Left ventricle myocardium inferior (tissue), 1 donor: ENCODE results near the gene PDE11A. TPM values are rescaled to one million over a fixed set of nuclear protein-coding genes. Genes with fewer than 3 reads are reported as not detected.

Experiments
- DNase-seq: peaks from one replicate; pipeline ENCODE4 v3.0.0-alpha.2; 2020
- H3K27ac ChIP-seq: fragments of 200-600 bp; replicated peaks from 2 replicates; pipeline ENCODE4 v1.8.0; 2021
- H3K27me3 ChIP-seq: fragments of 200-600 bp; 2 replicates; pipeline ENCODE4 v1.8.0; 2021; ENCODE audit warnings: low read depth
- H3K36me3 ChIP-seq: fragments of 200-600 bp; 2 replicates; pipeline ENCODE4 v1.8.0; 2021
- H3K4me1 ChIP-seq: fragments of 200-600 bp; 2 replicates; pipeline ENCODE4 v1.8.0; 2021
- H3K4me3 ChIP-seq: fragments of 200-600 bp; 2 replicates; pipeline ENCODE4 v1.8.0; 2021; ENCODE audit warnings: mild to moderate bottlenecking, moderate library complexity
- H3K9me3 ChIP-seq: fragments of 200-600 bp; replicated peaks from 2 replicates; pipeline ENCODE4 v1.8.0; 2021
- CTCF ChIP-seq: fragments of 200-600 bp; IDR thresholded peaks from 2 replicates; pipeline ENCODE4 v1.8.0; 2021; ENCODE audit warnings: antibody characterized with exemption, mild to moderate bottlenecking, borderline replicate concordance
- intact Hi-C: fragments of 100-400 bp; cut with micrococcal nuclease; formaldehyde crosslinking; loops from one replicate; pipeline ENCODE4 v1.11.0; 2022
- total RNA-seq: library from RNA; stranded (reverse); fragmentation: NEBNext Ultra II Directional; extraction: Animal tissue kit (Norgen Biotek cat#: 25700); gene quantifications from one replicate; pipeline ENCODE4 v1.2.1, GENCODE V29; 2021
- donor health status: DM: no; HTN: yes; CAD: no; lungs with severe emphysema.

Gene PDE11A
- total RNA-seq, 1 donor from 2014 or later, result 2.5 TPM

- Histone ChIP-seq H3K4me3 (no peak overlapping the region), H3K4me1 (no peaks in the 10 kb centered on the region), H3K27me3 (no peaks in the 10 kb centered on the region), H3K9me3 (no peaks in the 10 kb centered on the region), H3K27ac (no peak overlapping the region), H3K36me3 (no peaks in the 10 kb centered on the region)
- intact Hi-C loops, result no loop called here
- no peak for TF ChIP-seq CTCF
- no peak for DNase-seq
Measured at GRCh38 chr2:178006710-178007109, 65.9 kb downstream of the PDE11A start.

GRCh38 chr2:178005756-178006155, 66.8 kb downstream of the PDE11A start:
- no peak for TF ChIP-seq CTCF
- Histone ChIP-seq H3K27me3 (no peaks in the 10 kb centered on the region), H3K36me3 (no peaks in the 10 kb centered on the region), H3K4me1 (no peaks in the 10 kb centered on the region), H3K27ac (no peak overlapping the region), H3K4me3 (no peak overlapping the region), H3K9me3 (no peaks in the 10 kb centered on the region)
- intact Hi-C loops, result no loop called here
- DNase-seq, result no peak

- intact Hi-C loops, result no loop called here
- no peak overlapping the region for H3K4me3 ChIP-seq
- no peaks in the 10 kb centered on the region for H3K27me3 ChIP-seq
Measured at GRCh38 chr2:178002038-178002437, 70.5 kb downstream of the PDE11A start.

GRCh38 chr2:177998996-177999395, 73.6 kb downstream of the PDE11A start:
- Histone ChIP-seq H3K27ac (no peak overlapping the region), H3K4me3 (no peak overlapping the region), H3K4me1 (no peaks in the 10 kb centered on the region), H3K27me3 (peaks cover 3% of the 10 kb centered on the region), H3K9me3 (no peaks in the 10 kb centered on the region), H3K36me3 (no peaks in the 10 kb centered on the region)
- TF ChIP-seq CTCF, result no peak
- DNase-seq, result no peak
- intact Hi-C loops, result no loop called here

More at GRCh38 chr2:178002038-178002437, 70.5 kb downstream of the PDE11A start:
- Histone ChIP-seq H3K9me3 (no peaks in the 10 kb centered on the region), H3K36me3 (no peaks in the 10 kb centered on the region), H3K27ac (no peak overlapping the region), H3K4me1 (no peaks in the 10 kb centered on the region)
- no peak for DNase-seq
- TF ChIP-seq CTCF, result no peak

GRCh38 chr2:177998006-177998405, 74.6 kb downstream of the PDE11A start:
- Histone ChIP-seq H3K27ac (no peak overlapping the region), H3K4me1 (no peaks in the 10 kb centered on the region), H3K36me3 (no peaks in the 10 kb centered on the region), H3K9me3 (no peaks in the 10 kb centered on the region), H3K27me3 (peaks cover 3% of the 10 kb centered on the region), H3K4me3 (no peak overlapping the region)
- no peak for DNase-seq
- no peak for TF ChIP-seq CTCF
- intact Hi-C loops, result no loop called here

GRCh38 chr2:177992992-177993391, 79.6 kb downstream of the PDE11A start:
- Histone ChIP-seq H3K4me1 (no peaks in the 10 kb centered on the region), H3K9me3 (no peaks in the 10 kb centered on the region), H3K36me3 (no peaks in the 10 kb centered on the region), H3K27me3 (peaks cover 3% of the 10 kb centered on the region), H3K27ac (no peak overlapping the region), H3K4me3 (no peak overlapping the region)
- intact Hi-C loops, result no loop called here
- no peak for TF ChIP-seq CTCF
- DNase-seq, result no peak
